ENCODE results near the gene TUBG1.

The TUBG1 gene

GRCh38 chr17:42609182-42609813 is at the start of gene TUBG1, which contains the start of gene RETREG3:
TUBG1 (plus strand) TSS chr17:42609683; CDS start chr17:42609738, 55 bp downstream.
RETREG3 (minus strand) TSS chr17:42609374; CDS start chr17:42609324, 50 bp downstream.
- DNase-seq = peak; percentile 99 to 100 (median 99)

DNA sequence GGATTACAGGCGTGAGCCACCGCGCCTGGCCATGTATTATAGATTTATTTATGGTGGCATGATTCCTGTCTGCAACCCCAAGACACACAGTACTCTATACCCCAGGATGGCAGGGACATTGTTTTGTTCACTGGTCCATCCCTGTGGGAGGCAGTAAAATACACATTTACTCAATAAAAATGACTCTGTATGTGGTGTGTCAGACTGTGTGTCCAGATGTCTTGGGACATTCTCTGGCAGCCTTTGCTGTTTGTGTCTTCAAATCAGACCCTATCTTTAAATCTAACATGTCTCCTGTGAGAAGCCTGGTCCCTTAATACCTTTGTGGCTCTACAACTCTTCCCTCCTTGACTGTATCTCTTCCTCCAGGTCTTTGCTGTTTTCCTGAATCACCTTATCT is 49.2 kb upstream of the TUBG1 start:
- DNase-seq = no peak

DNA sequence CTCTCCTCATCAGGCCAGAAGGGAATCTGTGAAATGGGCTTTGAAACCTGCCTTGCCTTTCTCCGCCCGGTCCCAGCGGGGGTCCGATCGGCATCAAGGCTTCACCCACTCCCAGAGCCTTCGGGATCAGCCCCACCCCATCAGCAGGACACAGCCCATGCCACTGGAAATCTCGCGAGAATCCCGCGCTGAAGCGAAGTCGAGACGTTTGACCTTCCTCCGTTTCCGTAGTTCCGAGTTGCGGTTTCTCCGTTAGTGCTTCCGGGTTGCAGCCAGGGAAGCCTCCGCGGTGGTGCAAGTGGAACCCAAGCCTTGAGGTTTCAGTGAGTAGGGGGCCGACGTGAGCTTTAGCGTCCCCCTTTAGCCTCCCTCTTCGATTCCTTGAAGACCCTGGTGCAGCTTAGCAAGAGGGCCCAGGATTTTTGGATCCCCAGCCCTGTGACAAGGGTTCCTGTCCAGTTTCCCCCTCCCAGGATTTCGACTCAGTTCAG is 47.5 kb upstream of the TUBG1 start, which contains the start of gene COASY:
COASY (plus strand) TSS at position 252 of the 491 bp plus-strand sequence. CDS start 475 bp downstream, outside the sequence.
- DNase-seq = peak; percentile 94 to 98 (median 98)

DNA sequence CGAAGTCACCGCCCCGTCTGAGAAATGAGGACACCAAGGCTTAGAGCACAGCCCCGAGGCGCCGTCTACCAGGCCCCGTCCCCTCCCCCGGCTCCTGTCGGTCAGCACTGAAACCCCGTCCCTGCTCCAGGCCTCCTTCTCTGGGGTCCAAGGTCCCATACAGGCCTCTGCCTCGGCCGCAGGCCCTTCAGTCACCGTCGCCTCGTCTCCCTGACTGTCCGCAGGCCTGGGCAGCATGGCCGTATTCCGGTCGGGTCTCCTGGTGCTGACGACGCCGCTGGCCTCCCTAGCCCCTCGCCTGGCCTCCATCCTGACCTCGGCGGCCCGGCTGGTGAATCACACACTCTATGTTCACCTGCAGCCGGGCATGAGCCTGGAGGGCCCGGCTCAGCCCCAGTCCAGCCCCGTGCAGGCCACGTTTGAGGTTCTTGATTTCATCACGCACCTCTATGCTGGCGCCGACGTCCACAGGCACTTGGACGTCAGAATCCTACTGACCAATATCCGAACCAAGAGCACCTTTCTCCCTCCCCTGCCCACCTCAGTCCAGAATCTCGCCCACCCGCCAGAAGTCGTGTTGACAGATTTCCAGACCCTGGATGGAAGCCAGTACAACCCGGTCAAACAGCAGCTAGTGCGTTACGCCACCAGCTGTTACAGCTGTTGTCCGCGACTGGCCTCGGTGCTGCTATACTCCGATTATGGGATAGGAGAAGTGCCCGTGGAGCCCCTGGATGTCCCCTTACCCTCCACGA is 46.9 kb upstream of the TUBG1 start:
- DNase-seq = no peak

GRCh38 chr17:42563143-42563509 is 46.4 kb upstream of the TUBG1 start:
- DNase-seq = no peak

- DNase-seq = no peak
Observed at GRCh38 chr17:42563543-42563942, 45.9 kb upstream of the TUBG1 start.

DNA sequence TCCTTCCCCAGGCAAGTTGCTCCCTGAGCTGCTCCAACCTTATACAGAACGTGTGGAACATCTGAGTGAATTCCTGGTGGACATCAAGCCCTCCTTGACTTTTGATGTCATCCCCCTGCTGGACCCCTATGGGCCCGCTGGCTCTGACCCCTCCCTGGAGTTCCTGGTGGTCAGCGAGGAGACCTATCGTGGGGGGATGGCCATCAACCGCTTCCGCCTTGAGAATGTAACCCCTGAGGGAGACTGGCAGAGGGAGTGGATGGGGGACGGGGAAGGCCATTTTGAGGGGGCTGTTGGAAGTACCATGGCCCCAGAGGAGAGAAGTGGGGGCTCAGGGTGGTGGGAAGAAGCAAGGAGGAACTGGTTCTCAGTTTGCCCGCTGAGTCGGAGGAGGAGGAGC is 45.5 kb upstream of the TUBG1 start:
- DNase-seq = no peak

GRCh38 chr17:42564815-42565522 is 44.5 kb upstream of the TUBG1 start:
- no peak for DNase-seq

- DNase-seq = no peak
Observed at GRCh38 chr17:42565523-42566214, 43.8 kb upstream of the TUBG1 start.

- no peak for DNase-seq
Observed at GRCh38 chr17:42566215-42566882, 43.1 kb upstream of the TUBG1 start.

DNA sequence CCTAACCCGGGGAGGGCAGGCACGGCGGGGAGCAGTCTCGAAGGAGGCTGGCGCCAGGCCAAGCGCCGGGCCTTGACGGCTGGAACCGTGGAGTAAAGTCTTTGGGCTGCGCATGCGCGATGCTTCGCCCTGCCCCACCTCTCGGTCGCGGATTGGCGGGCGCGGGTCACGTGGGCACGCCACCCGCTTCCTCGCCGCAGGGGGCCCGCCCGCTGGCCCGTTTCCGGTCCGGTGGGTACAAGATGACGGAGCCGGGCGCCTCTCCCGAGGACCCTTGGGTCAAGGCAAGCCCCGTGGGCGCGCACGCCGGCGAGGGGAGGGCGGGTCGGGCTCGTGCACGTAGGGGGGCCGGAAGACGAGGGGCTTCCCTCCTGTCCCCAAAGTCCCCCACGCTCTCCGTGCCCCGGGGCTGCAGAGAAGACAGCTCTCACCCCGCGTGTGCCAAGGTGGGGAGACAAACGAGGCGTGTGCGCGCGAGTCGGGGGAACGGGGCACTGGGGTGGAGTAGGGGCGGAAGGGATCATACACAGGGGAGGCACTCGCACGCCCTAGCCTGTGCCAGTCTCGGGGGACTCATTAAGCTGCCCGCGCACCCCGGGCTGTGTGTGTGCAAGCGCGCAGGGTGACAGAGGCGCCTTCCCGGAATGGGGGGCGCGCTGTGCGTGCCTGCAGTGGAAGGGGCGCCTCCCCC is 42.5 kb upstream of the TUBG1 start, which contains the start of gene MLX:
MLX (plus strand) TSS at position 218 of the 691 bp plus-strand sequence; CDS start at position 243, 25 bp downstream.
- peak; percentile 93 to 96 (median 96) for DNase-seq

DNA sequence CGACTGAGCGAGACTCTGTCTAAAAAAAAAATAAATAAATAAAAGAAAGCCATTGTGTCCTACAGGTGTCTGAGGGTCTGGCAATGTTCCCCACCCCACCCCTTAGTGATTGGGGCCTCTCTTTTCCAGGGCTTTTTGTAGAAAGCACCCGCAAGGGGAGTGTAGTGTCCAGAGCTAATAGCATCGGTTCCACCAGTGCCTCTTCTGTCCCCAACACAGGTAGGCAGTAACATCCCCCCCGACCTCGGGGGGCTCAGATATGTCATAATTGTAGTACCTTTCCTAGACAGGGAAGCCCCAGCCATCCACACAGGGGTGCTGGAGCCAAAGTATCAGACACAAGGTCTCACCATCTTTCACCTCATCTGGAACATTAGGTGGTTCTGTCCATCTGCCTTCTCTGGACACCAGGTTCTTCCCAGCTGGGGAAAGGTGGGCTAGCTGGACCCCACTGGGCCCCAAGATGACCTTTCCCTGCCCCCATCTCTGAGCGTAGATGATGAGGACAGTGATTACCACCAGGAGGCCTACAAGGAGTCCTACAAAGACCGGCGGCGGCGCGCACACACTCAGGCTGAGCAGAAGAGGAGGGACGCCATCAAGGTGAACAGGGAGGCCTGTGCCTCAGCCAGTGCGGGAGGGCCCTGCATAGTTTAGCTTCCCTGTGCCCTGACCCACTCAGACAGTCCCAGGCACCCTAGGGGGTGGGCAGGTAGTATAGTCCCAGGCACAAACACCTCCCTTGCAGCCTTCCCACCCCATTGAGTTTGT is 41.0 kb upstream of the TUBG1 start:
- DNase-seq = no peak

- no peak for DNase-seq
Observed at GRCh38 chr17:42571435-42572225, 37.9 kb upstream of the TUBG1 start.

DNA sequence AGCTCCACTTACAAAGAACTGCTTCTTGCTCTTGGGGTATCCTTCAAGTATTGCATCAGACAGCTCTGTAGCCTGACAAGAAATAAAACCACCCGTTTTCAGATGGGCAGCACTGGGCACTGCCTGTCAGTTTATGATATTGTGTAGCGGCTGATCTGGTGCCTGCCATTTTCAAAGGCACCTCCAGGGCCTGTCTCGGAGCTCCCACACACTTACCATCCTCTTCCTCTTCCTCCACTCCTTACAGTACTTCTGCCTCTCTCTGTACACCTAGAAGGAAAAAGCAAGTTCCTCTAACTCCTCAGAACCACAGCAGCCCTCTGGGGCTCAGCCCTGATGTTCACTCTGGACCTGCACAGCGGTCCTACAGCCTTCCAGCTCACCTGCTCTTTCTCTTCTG is 36.4 kb upstream of the TUBG1 start:
- DNase-seq = no peak

DNA sequence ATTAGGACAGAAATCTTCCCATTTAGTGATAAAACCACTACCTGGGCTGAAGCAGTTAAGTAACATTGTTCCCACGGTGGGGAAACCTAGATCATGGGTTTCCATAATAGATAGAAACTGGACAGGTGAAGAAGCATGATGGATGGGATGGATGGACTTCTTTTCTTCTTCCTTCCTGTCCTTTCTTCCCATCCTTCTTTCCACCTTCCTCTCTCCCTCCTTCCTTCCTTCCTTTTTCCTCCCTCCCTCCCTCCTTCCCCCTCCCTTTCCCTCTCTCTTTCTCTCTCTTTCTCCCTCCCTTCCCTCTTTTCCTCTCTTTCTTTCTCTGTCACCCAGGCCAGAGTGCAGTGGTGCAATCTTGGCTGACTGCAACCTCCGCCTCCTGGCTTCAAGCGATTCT is 35.0 kb upstream of the TUBG1 start:
- no peak for DNase-seq

DNA sequence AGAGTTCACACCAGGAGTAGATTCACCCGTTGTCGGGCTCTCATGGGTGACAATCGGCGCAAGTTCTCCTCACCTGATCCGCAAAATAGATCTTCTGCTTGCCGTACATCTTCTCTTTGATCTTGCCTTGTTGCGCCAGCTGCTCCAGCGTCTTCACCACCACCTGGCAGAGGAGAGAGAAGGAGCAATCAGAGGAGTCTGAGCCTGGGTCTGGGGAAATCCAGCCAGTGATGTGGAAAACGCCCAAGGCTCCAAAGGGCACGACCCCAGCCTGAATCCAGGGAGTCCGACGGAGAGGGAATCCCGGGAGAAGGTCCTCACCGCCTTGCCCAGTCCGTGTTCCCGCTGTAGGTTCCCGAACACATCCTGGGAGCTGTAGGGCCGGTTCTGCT is 32.3 kb upstream of the TUBG1 start:
- no peak for DNase-seq

GRCh38 chr17:42577532-42578281 is 31.8 kb upstream of the TUBG1 start, which contains the start of gene PSMC3IP:
PSMC3IP (minus strand) TSS chr17:42577729; CDS start chr17:42577686, 43 bp downstream.
- peak; percentile 90 to 95 (median 91) for DNase-seq

GRCh38 chr17:42578282-42578869 is 31.1 kb upstream of the TUBG1 start:
- peak; percentile 71 to 87 (median 72) for DNase-seq
